ENCODE measurements around the gene SYNCRIP.
A peak's percentile ranks its signal among the peaks of the same experiment; 100 is the strongest.
"Not testable (repeated sequence)": the region's sequence is repeated elsewhere in the genome, so short reads cannot be mapped to it uniquely, and the experiment has no call there.

Gene SYNCRIP

DNA sequence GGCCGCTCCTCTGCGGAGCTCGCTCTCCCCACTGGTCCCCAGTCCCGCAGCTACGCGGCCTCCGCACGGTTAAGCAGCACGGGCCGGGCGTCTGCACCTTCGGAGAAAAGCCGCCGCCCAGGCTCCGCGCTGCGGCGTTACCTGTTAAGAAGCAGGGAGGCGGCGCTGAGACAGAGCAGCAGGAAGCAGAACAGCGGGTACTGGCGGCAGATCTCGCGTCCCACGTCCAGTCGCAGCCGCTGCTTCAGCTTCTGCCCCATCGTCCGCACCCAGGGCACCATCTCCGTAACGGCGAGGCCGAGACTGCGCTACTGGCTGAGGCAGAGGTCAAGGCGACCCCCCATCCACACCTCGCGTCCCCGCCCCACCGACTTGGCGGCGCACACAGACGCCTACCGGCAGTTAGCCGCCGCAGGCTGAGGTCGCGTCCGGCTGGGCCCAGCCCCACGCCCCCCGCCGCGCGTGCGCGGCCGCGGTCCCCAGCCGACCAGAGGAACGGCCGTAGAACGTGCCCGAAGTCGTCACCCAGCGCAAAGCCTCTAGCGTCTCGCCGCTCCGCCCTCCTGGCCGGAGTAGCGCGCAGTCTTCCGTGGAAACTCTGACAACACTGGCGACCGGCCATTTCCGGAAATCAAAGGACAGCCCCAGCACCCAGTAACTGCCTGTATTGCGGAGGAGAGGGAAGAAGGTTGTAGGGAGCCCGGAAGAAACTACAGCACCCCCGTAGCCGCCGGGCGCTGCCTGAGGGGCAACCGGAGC, 49.1 kb downstream of the SYNCRIP start, which contains the start of gene SNX14:
Gene SNX14 (minus strand): TSS at position 421 of the 759 bp plus-strand sequence. CDS start 140 bp downstream, at position 281.
- peak; percentile 85 for DNase-seq

DNA sequence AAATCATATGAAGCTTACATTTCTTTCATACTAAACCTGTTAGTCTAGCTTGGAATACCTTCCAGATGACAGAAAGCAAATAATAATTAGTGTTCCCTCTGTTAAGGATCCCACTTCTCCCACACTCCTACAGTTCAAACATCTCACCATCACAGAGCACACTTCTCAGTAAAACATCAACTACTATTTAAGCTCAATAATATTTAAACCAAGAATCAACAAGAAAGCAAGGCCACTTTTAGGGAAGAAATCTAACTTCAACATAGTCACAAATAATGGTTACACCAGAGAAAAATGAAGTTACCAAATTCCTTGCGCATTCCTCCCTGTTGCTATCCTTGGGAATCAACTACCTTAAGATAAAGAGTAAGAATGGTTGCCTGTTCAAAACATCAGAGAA, 50.7 kb downstream of the SYNCRIP start:
- DNase-seq = no peak

DNA sequence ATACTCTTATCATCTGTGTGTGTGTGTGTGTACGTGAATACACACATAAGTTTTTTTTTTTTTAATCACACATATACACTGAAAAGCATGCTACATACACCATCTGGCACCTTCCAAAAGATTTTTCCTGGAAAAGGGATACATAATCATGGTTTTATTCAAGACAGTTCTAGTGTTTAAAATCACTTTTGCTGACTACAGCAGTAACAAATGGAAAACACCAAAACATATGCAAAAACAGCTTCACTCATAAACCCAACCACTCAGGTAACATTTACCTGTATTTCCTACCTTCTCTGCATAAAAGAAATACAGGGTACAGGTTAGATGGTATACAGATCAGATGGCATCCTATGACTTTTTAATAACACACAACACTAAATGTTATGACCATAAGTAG, 51.5 kb downstream of the SYNCRIP start:
- DNase-seq = no peak

DNA sequence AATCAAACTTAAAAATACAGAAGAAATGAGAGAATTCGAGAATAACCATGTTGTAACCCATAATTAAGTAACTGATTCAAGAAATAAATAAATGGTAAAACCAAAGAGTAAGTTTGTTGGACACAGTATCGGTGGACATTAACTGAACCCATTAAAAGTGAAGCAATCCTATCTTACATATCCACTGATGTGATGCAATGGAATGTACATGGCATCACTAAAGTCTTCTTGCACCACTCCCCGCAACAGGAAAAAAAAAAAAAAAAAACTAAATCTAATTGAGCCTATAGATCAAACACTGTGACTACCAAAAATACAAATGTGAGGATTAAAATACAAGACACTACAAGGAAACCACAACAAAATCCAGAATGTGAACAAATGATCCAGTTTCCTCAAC, 56.9 kb downstream of the SYNCRIP start:
- DNase-seq = no peak

DNA sequence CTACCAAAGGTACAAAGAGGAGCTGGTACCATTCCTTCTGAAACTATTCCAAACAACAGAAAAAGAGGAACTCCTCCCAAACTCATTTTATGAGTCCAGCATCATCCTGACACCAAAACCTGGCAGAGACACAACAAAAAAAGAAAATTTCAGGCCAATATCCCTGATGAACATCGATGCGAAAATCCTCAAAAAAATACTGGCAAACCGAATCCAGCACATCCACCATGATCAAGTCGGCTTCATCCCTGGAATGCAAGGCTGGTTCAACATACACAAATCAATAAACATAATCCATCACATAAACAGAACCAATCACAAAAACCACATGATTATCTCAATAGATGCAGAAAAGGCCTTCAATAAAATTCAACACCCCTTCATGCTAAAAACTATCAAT, 59.9 kb downstream of the SYNCRIP start:
- not testable (repeated sequence) for DNase-seq

DNA sequence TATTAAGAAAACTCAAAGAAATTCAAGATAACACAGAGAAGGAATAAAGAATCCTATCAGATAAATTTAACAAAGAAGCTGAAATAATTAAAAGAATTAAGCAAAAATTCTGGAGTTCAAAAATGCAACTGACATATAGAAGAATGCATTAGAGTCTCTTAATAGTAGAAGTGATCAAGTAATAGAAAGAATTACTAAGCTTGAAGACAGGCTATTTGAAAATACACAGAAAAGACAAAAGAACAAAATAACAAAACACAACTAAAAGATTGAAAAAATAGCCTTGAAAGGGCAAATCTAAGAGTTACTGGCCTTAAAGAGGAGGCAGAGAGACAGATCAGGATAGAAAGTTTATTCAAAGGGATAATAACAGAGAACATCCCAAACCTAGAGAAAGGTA, 61.1 kb downstream of the SYNCRIP start:
- no peak for DNase-seq

DNA sequence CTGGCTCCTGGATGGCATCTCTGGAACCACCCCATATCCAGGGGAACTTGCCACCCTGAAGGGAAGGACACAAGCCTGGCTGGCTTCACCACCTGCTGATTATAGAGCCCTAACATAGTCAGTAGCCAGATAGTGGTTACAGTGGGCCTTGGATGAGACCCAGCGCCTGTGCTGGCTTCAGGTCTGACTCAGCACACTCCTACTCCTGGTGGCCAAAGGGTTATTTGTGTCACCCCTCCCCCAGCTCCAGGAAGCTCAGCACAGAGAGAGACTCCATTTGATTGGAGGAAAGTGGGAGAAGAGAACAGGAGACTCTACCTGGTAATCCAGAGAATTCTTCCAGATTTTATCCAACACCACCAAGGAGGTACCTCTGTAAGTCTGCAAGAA, 61.8 kb downstream of the SYNCRIP start:
- no peak for DNase-seq

DNA sequence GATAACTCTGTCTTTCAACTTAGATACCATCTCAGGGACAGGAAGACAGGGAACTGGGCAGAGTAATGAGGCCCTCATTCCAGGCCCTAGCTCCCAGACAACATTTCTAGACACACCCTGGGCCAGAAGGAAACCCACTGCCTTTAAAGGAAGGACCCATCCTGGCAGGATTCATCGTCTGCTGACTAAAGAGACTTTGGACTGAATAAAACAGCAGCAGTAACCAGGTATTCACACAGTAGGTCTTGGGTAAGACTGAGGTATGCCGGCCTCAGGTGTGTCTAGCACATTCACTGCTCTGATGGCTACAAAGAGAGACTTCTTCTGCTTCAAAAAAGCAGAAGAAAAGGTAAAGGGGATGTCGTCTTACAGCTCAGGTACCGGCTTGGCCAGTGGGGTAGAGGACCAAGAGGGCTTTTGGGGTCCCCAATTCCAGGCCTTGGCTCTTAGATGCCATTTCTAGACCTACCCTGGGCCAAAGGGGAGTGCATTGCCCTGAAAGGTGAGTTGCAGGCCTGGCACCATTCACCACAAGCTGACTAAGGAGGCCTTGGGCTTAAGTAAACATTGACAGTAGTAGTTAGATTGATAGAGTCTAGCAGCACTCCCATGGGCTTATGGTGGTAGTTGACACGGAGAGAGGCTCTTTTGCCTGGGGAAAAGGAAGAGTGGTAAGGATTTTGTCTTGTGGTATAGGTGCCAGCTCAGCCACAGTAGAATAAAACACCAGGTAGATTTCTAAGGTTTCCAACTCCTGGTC, 62.4 kb downstream of the SYNCRIP start:
- no peak for DNase-seq

DNA sequence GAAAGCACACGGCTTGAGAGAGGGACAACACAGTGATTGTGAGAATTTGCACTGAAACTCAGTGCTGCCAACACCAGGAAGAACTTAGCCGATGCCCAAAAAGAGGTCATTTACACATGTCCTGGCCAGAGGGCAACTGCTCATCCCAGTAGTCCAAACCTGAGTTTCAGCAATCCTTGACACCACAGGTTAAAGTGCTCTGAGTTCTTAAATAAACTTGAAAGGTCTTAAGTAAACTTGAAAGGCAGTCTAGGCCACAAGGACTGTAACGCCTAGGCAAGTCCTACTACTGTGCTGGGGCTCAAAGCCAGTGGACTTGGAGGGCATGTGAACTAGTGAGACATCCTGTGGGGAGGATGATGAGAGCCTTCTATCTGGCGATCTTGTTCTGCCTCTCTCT, 63.1 kb downstream of the SYNCRIP start:
- no peak for DNase-seq

DNA sequence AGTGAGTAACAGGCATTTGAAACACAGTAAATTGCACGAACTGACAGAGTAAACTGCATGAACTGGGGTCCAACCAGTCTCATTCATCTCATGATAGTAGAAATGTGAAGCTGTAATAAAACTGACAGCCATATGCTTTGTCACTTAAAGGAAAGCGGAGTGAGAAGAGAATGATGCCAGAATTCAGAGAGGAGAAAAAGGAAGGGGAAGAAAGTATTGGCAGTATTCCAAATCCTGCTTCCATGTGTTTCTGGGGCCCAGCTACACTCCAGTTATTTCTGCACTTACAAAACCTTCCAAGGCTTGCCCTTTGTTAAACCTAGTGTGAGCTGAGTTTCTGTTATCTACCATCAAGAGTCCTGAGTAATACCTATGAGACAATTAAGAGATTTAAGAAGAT, 66.2 kb downstream of the SYNCRIP start:
- peak; percentile 15 for DNase-seq

DNA sequence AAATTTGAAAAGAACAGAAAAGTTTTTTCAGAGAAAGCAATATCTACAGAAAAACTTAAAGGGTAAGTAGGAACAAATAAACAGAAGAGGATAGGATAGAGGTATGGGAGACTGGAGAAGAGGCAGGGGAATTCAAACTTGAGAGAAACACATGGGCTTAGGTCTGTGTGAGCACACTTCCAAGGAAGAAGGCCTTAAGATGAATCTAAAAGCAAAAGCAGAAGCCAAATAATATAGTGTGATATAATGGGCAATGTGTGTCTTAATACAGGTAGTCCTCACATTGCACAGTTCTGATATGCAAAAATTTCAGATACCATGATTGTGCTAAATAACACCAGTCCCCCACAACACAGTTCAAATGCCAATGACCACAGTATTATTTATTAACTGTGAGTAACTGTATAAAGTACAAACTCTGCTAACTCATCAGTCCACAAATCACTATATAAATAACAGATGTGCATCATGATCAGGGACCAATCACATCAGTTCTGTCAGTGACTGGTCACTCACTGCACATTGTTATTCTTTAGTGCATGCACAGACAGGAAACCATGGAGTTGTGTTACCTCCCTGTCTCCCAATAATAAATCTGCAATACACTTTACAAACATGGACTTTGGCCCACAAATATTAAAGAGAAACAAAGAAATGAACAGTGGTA, 67.6 kb downstream of the SYNCRIP start:
- DNase-seq = no peak

DNA sequence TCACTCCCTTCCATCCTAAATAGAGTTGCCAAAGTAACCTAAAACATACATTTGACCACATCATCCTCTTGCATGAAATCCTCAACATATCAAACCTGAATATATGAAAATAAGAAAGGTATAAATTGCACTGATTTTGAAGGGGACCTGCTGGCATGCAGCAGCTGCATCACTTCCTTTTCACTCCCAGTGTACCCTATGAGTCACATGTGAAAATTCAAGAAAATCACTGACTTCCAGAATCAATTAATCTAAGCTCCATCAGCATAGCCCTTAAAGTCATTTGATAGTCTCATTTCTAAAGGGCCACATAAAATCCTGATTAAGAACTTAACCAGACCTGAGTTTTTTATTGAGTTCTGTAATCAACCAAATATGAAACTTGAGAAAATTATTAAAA, 73.4 kb downstream of the SYNCRIP start:
- DNase-seq = no peak

DNA sequence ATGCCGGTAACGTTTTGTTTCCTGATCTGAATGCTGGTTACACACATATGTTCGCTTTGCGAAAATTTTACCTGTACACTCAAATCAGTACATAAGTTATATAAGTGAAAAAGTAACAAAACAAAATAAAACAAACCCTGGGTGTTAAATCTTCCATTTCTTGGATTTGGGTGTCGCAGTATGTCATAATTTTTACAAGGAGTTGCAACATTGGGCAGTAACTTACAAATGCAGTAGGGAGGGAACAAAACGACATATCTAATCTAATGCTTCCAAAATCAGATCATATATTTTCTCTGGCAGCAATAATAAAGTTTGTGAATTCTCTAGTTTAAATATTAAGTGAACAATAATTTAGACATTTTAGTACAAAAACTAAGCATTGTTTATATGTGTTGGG, 74.3 kb downstream of the SYNCRIP start:
- no peak for DNase-seq

DNA sequence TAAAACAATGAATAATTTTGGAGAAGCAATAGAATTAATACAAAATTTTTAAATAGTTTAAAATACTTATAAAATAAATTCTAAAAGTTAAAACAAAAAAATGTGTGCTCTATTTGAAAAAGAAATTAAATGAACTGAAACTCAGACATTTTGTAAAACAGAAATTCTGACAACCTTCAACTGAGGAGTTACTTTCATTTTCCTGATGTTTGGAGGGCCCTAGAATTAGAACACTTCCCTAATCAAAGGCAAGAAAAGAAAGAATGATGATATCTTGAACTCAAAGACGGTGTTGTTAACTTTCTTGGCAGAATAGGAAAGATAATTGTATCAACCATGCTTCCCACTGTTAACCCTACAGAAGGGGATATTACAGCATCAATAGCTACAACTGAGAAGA, 77.0 kb downstream of the SYNCRIP start:
- DNase-seq = no peak

DNA sequence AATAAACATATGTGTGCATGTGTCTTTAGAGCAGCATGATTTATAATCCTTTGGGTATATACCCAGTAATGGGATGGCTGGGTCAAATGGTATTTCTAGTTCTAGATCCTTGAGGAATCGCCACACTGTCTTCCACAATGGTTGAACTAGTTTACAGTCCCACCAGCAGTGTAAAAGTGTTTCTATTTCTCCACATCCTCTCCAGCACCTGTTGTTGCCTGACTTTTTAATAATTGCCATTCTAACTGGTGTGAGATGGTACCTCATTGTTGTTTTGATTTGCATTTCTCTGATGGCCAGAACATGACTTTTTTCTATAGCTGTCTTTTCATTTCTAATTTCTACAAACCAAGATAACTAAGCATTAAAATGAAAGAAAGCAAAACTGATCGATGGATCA, 78.5 kb downstream of the SYNCRIP start:
- not testable (repeated sequence) for DNase-seq
